Lower lobe of right lung (tissue), 2 donors: ENCODE results near the gene ZNF367. TPM values are rescaled to one million over a fixed set of nuclear protein-coding genes. Genes with fewer than 3 reads are reported as not detected.

Experiments
- ATAC-seq, 2 donors: fragments of 200-7000 bp; cut with Tn5 transposase; one replicate each; pipeline ENCODE4 v1.9.1; 2020 to 2022; ENCODE audit warnings: mild to moderate bottlenecking in 2 of 2, moderate library complexity in 2 of 2
- DNase-seq: peaks from one replicate; pipeline ENCODE4 v3.0.0-alpha.2; 2020
- H3K27ac ChIP-seq: fragments of 200-600 bp; one replicate; pipeline ENCODE4 v1.8.0; 2022
- H3K27me3 ChIP-seq: fragments of 200-600 bp; one replicate; pipeline ENCODE4 v1.8.0; 2022; ENCODE audit warnings: low read depth
- H3K36me3 ChIP-seq: fragments of 200-600 bp; one replicate; pipeline ENCODE4 v1.8.0; 2022; ENCODE audit warnings: mild to moderate bottlenecking
- H3K4me1 ChIP-seq: fragments of 200-600 bp; one replicate; pipeline ENCODE4 v1.8.0; 2022
- H3K4me3 ChIP-seq: fragments of 200-600 bp; one replicate; pipeline ENCODE4 v1.8.0; 2022; ENCODE audit warnings: mild to moderate bottlenecking
- H3K9me3 ChIP-seq: fragments of 200-600 bp; one replicate; pipeline ENCODE4 v1.8.0; 2022
- CTCF ChIP-seq: fragments of 200-600 bp; IDR thresholded peaks from one replicate; pipeline ENCODE4 v1.8.0; 2022; ENCODE audit warnings: antibody characterized with exemption, mild to moderate bottlenecking
- intact Hi-C: fragments of 100-400 bp; cut with DNase I; formaldehyde crosslinking; loops from one replicate; pipeline ENCODE4 v1.11.0; 2022
- total RNA-seq: library from RNA; stranded (reverse); fragmentation: NEBNext Ultra II Directional; extraction: Animal tissue kit (Norgen Biotek cat#: 25700); gene quantifications from one replicate; pipeline ENCODE4 v1.2.1, GENCODE V29; 2021
- donor health status: DM: no; HTN: yes; CAD: no; lungs with severe emphysema.

ZNF367 gene
- total RNA-seq, 1 donor from 2014 or later = 1.1 TPM

GRCh38 chr9:96453625-96454024 is 35.5 kb upstream of the ZNF367 start:
- no peak for ATAC-seq
- Histone ChIP-seq H3K4me1 (peaks cover 13% of the 10 kb centered on the region), H3K36me3 (no peaks in the 10 kb centered on the region), H3K4me3 (no peak overlapping the region), H3K27me3 (no peaks in the 10 kb centered on the region), H3K27ac (no peak overlapping the region), H3K9me3 (no peaks in the 10 kb centered on the region)
- intact Hi-C loops = no loop called here
- no peak for DNase-seq
- TF ChIP-seq CTCF = peak; percentile 37

GRCh38 chr9:96450613-96451528 is 32.7 kb upstream of the ZNF367 start:
- TF ChIP-seq CTCF = no peak
- H3K9me3 ChIP-seq = no peaks in the 10 kb centered on the region
- intact Hi-C loops = no loop called here
- H3K4me1 ChIP-seq = peaks cover 13% of the 10 kb centered on the region
- H3K4me3 ChIP-seq = peak overlapping the region; percentile 77
- DNase-seq = no peak
- ATAC-seq = peak; percentile 3 to 21
- H3K27me3 ChIP-seq = no peaks in the 10 kb centered on the region
- peak overlapping the region; percentile 68 for H3K27ac ChIP-seq
- H3K36me3 ChIP-seq = no peaks in the 10 kb centered on the region

GRCh38 chr9:96449845-96450612 is 31.9 kb upstream of the ZNF367 start, which contains the start of gene HABP4:
HABP4 (plus strand) TSS chr9:96450169; CDS start chr9:96450280, 111 bp downstream.
- DNase-seq = peak; percentile 98
- peak within 1 kb of the TSS; percentile 68 for H3K27ac ChIP-seq
- intact Hi-C loops = no loop called here
- no peaks in the 10 kb centered on the region for H3K27me3 ChIP-seq
- H3K4me3 ChIP-seq = peak within 1 kb of the TSS; percentile 77
- H3K36me3 ChIP-seq = no peaks in the 10 kb centered on the region
- ATAC-seq = peak; percentile 98 to 99
- TF ChIP-seq CTCF = no peak
- no peaks in the 10 kb centered on the region for H3K9me3 ChIP-seq
- H3K4me1 ChIP-seq = peaks cover 13% of the 10 kb centered on the region

- Histone ChIP-seq H3K9me3 (no peaks in the 10 kb centered on the region), H3K27ac (no peak overlapping the region), H3K4me1 (peaks cover 13% of the 10 kb centered on the region), H3K27me3 (no peaks in the 10 kb centered on the region), H3K36me3 (no peaks in the 10 kb centered on the region), H3K4me3 (peak overlapping the region; percentile 77)
- ATAC-seq (peak; percentile 22 to 25), DNase-seq (no peak)
- no peak for TF ChIP-seq CTCF
- intact Hi-C loops = no loop called here
These were observed 31.3 kb upstream of the ZNF367 start for GRCh38 chr9:96449523-96449844.

- Histone ChIP-seq H3K4me3 (no peak overlapping the region), H3K36me3 (no peaks in the 10 kb centered on the region), H3K4me1 (peaks cover 13% of the 10 kb centered on the region), H3K27me3 (no peaks in the 10 kb centered on the region), H3K27ac (no peak overlapping the region), H3K9me3 (no peaks in the 10 kb centered on the region)
- intact Hi-C loops = no loop called here
- no peak for ATAC-seq
- no peak for TF ChIP-seq CTCF
- no peak for DNase-seq
These were observed 30.5 kb upstream of the ZNF367 start for GRCh38 chr9:96448546-96449170.
